ENCODE data around the gene PRR15L. TPM values are rescaled to one million over a fixed set of nuclear protein-coding genes. Genes with fewer than 3 reads are reported as not detected.

Gene PRR15L
- total RNA-seq, 1 donor from 2014 or later: 0.14 TPM

GRCh38 chr17:47949197-47949759 lies 8.4 kb downstream of the PRR15L start:
- peak overlapping the region; percentile 59 for H3K4me3 ChIP-seq
- intact Hi-C loops (cut with micrococcal nuclease): no loop called here
- peak overlapping the region; percentile 79 for H3K27ac ChIP-seq (replicated peaks)

DNA sequence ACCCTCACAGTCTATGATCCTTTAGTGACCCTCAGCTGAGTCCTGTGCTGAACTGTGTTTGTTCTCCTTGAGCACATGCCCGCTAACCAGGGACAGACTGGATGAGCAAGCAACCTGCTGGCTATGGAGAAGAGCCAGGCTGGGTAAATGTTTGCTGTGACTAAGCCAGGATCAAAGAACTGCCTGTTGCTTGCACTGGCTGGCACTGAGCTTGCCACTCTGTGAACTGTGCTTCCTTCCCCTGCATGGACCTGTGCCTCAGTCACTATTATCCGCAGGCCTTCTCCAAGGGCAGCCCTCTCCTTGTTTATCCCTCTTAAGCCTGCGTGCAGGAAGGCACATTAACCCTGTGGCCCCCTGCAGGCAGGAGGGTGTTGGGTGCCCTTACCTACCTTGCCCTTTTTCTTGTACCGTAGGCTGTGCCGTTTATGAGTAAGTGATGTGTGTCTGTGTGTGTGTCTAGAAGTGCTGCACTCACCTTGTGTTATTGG lies 8.9 kb downstream of the PRR15L start:
- peaks cover 30% of the 10 kb centered on the region for H3K36me3 ChIP-seq
- TF ChIP-seq CTCF (IDR thresholded peaks at IDR 0.05; ENCODE audit: borderline replicate concordance): no peak
- peak overlapping the region; percentile 59 for H3K4me3 ChIP-seq
- no peaks in the 10 kb centered on the region for H3K27me3 ChIP-seq (ENCODE audit: low read depth)
- H3K4me1 ChIP-seq: peaks cover 48% of the 10 kb centered on the region
- intact Hi-C loops (cut with micrococcal nuclease): no loop called here
- H3K9me3 ChIP-seq (replicated peaks): no peaks in the 10 kb centered on the region
- H3K27ac ChIP-seq (replicated peaks): peak overlapping the region; percentile 79
- no peak for DNase-seq

More at GRCh38 chr17:47949197-47949759, 8.4 kb downstream of the PRR15L start:
- TF ChIP-seq CTCF (IDR thresholded peaks at IDR 0.05; ENCODE audit: borderline replicate concordance): peak; percentile 95
- H3K27me3 ChIP-seq (ENCODE audit: low read depth): no peaks in the 10 kb centered on the region
- DNase-seq: peak; percentile 90
- no peaks in the 10 kb centered on the region for H3K9me3 ChIP-seq (replicated peaks)
- H3K36me3 ChIP-seq: peaks cover 29% of the 10 kb centered on the region
- peaks cover 47% of the 10 kb centered on the region for H3K4me1 ChIP-seq

GRCh38 chr17:47946929-47947397 lies 10.7 kb downstream of the PRR15L start:
- TF ChIP-seq CTCF (IDR thresholded peaks at IDR 0.05; ENCODE audit: borderline replicate concordance): peak; percentile 84
- Histone ChIP-seq H3K4me1 (peaks cover 64% of the 10 kb centered on the region), H3K27ac (replicated peaks) (peak overlapping the region; percentile 62), H3K27me3 (ENCODE audit: low read depth) (no peaks in the 10 kb centered on the region), H3K9me3 (replicated peaks) (no peaks in the 10 kb centered on the region), H3K36me3 (peaks cover 36% of the 10 kb centered on the region), H3K4me3 (no peak overlapping the region)
- intact Hi-C loops (cut with micrococcal nuclease): no loop called here
- peak; percentile 66 for DNase-seq

DNA sequence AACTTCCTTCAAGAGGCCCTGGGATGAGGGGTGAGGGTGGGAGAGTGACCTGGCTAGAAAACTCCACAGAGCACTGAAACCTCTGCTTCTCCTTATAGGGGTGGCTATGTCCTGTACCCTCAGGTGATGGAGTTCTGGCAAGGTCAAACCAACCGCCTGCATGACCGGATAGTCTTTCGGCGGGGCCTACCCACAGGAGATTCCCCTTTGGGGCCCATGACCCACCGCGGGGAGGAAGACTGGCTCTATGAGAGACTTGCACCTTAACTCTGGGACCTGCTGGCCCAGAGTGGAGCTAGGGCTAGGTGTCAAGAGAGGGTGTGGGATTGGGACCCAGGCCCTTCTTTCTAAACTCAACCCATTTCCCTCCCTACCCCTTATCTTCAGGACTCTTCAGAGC lies 11.2 kb downstream of the PRR15L start:
- no peak overlapping the region for H3K4me3 ChIP-seq
- TF ChIP-seq CTCF (IDR thresholded peaks at IDR 0.05; ENCODE audit: borderline replicate concordance): no peak
- H3K27ac ChIP-seq (replicated peaks): peak overlapping the region; percentile 62
- no peak for DNase-seq
- intact Hi-C loops (cut with micrococcal nuclease): no loop called here
- peaks cover 69% of the 10 kb centered on the region for H3K4me1 ChIP-seq
- H3K9me3 ChIP-seq (replicated peaks): no peaks in the 10 kb centered on the region
- H3K36me3 ChIP-seq: peaks cover 36% of the 10 kb centered on the region
- no peaks in the 10 kb centered on the region for H3K27me3 ChIP-seq (ENCODE audit: low read depth)

DNA sequence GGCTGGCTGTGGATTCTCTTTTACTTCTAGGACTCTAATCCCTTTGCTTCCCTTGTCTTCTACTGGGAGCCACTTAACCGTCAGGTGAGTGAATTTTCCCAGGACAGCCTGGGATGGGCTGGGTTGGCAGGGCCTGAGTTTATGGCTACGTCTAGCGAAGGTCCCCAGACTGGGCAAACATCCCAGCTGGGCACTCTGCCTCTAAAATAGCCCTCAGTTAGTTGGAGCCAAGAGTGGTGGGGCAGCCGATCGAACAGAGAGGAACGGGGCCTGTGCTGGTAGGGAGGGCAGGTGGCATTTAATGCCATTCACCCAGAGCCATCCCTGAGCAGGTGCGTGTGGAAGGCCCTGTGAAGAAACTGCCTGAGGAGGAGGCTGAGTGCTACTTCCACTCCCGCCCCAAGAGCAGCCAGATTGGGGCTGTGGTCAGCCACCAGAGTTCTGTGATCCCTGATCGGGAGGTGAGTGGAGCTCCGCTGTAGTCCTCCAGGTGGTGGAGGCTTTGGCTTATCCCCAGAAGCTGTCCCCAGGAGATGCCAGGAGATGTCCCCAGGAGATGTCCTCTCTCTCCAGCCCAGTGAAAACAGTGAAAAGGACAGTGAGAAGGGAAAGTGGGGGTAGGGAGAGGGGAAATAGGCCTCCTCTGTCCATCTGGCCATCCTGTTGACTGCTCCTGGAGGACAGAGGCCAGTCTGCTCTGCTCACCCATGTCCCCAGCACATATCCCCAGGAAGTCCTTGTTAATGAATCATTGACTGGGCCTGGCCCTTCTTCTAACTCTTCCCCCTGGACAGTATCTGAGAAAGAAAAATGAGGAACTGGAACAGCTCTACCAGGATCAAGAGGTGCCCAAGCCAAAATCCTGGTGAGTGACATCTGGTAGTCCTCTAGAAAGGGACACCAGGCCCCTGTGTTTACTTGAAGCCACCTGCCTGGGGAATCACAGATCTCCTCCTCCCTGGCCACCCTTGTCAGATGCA lies 11.9 kb downstream of the PRR15L start:
- no peak overlapping the region for H3K4me3 ChIP-seq
- H3K27me3 ChIP-seq (ENCODE audit: low read depth): no peaks in the 10 kb centered on the region
- H3K9me3 ChIP-seq (replicated peaks): no peaks in the 10 kb centered on the region
- H3K27ac ChIP-seq (replicated peaks): peak overlapping the region; percentile 62
- no peak for TF ChIP-seq CTCF (IDR thresholded peaks at IDR 0.05; ENCODE audit: borderline replicate concordance)
- DNase-seq: no peak
- intact Hi-C loops (cut with micrococcal nuclease): no loop called here
- H3K36me3 ChIP-seq: peaks cover 36% of the 10 kb centered on the region
- H3K4me1 ChIP-seq: peaks cover 72% of the 10 kb centered on the region

Data from left ventricle myocardium inferior (tissue), 1 donor.